HepG2 (cell line): ENCODE measurements around the gene PIM3. TPM values are rescaled to one million over a fixed set of nuclear protein-coding genes. Genes with fewer than 3 reads are reported as not detected.

Experiments used
- AGO2 ChIP-seq: fragments of 200-400 bp; formaldehyde crosslinking; optimal IDR thresholded peaks from 2 replicates; pipeline ENCODE3; 2017; ENCODE audit warnings: mild to moderate bottlenecking, low read depth, low read length, moderate library complexity
- CHCHD3 ChIP-seq: sonication (generic); formaldehyde crosslinking; IDR thresholded peaks from 2 replicates; pipeline ENCODE4 v1.8.0; 2022; ENCODE audit warnings: mild to moderate bottlenecking, missing genetic modification reagents, moderate library complexity
- FOXP4 ChIP-seq: sonication (generic); formaldehyde crosslinking; IDR thresholded peaks from 2 replicates; pipeline ENCODE4 v1.4.0; 2020; ENCODE audit warnings: missing genetic modification reagents
- GTF3A ChIP-seq: sonication (generic); formaldehyde crosslinking; conservative IDR thresholded peaks from 2 replicates; pipeline ENCODE4 v1.4.0; 2020; ENCODE audit warnings: mild to moderate bottlenecking, missing genetic modification reagents
- NBN ChIP-seq: fragments of 450-650 bp; conservative IDR thresholded peaks from 2 replicates; pipeline ENCODE4 v1.6.1; 2017
- NONO ChIP-seq, 2 experiments: fragments of 450-650 bp in 1 of 2; sonication (generic) in 1 of 2; formaldehyde crosslinking in 1 of 2; IDR thresholded peaks in 1 of 2; conservative IDR thresholded peaks in 1 of 2; 2 replicates each; pipeline versions ENCODE4 v1.6.1 to v1.8.0; 2017 to 2022; ENCODE audit warnings: mild to moderate bottlenecking in 1 of 2, missing genetic modification reagents in 1 of 2, moderate library complexity in 1 of 2
- SRF ChIP-seq: IDR thresholded peaks from 2 replicates; pipeline ENCODE4 v1.6.1; 2011; ENCODE audit warnings: mild to moderate bottlenecking, low read depth, low read length, moderate library complexity
- ZBED4 ChIP-seq: sonication (generic); formaldehyde crosslinking; IDR thresholded peaks from 2 replicates; pipeline ENCODE4 v1.4.0; 2020; ENCODE audit warnings: missing genetic modification reagents, borderline replicate concordance
- ZBTB37 ChIP-seq: sonication (generic); formaldehyde crosslinking; IDR thresholded peaks from 2 replicates; pipeline ENCODE4 v1.4.0; 2020; ENCODE audit warnings: mild to moderate bottlenecking, missing genetic modification reagents
- ZNF24 ChIP-seq: fragments of 450-650 bp; IDR thresholded peaks from 2 replicates; pipeline ENCODE4 v1.6.1; 2017; ENCODE audit warnings: antibody characterized with exemption, mild to moderate bottlenecking
- ZSCAN9 ChIP-seq: IDR thresholded peaks from 2 replicates; pipeline ENCODE4 v1.6.1; 2016; ENCODE audit warnings: borderline replicate concordance
- polyA plus RNA-seq, 8 experiments: library from polyadenylated mRNA; depleted of rRNA in 3 of 8; stranded (reverse) in 7 of 8; unstranded in 1 of 8; fragments of >200 nt; fragmentation: Illumina TruSeq in 4 of 8; extraction: Trizol in 4 of 8; gene quantifications; 2 replicates each; pipeline versions ENCODE4 v1.2.1 to v1.2.3, GENCODE V29; 2011 to 2016; ENCODE audit warnings: low read depth in 4 of 8, missing spikeins in 1 of 8, mixed read lengths in 1 of 8; ENCODE audit not compliant: insufficient read depth in 1 of 8
- total RNA-seq, 5 experiments: library from RNA; depleted of rRNA; stranded (reverse); fragments of >200 nt; fragmentation: Illumina TruSeq; extraction: Trizol; gene quantifications; 2 replicates each; pipeline ENCODE4 v1.2.3, GENCODE V29; 2016; ENCODE audit warnings: low read depth in 1 of 5

Gene PIM3
- total and polyA plus RNA-seq, 2 of the 13 experiments (the other 11 are each of a cell fraction or from before 2014, with no cell fraction given), result 21.6 to 31.2 TPM

- TF ChIP-seq ZBTB37 (CRISPR knock-in tag) (no peak; the same call in 1 of the 2 replicates), SRF (no peak), CHCHD3 (CRISPR knock-in tag) (peak; percentile 80; the same call in 1 of the 2 replicates), ZNF24 (no peak), NBN (no peak), ZBED4 (0 out of 2 replicates have a peak, but pooled peaks have one; percentile 55), AGO2 (peak; percentile 49), ZSCAN9 (CRISPR knock-in tag) (no peak; the same call in 1 of the 2 replicates), FOXP4 (peak; percentile 90; the same call in 1 of the 2 replicates), NONO (IDR thresholded peaks at IDR 0.05) (no peak), NONO (CRISPR knock-in tag; conservative IDR thresholded peaks at IDR 0.05) (peak; percentile 90), GTF3A (0 out of 2 replicates have a peak, but pooled peaks have one; percentile 47)
These were observed 10.1 kb downstream of the PIM3 start (continued) for GRCh38 chr22:49970528-49971231.
